HG03095 (cell line): ENCODE data around the gene IGF2R.
"Not testable (repeated sequence)": the region's sequence is repeated elsewhere in the genome, so short reads cannot be mapped to it uniquely, and the experiment has no call there.

ENCODE experiments used
- ATAC-seq: cut with Tn5 transposase; IDR thresholded peaks from one replicate; pipeline ENCODE4 v1.9.1; 2021; ENCODE audit warnings: moderate library complexity; ENCODE audit not compliant: unreplicated experiment

The IGF2R gene

GRCh38 chr6:159948199-159948598 is 20.7 kb upstream of the IGF2R start:
- no peak for ATAC-seq

GRCh38 chr6:159951772-159952171 is 17.1 kb upstream of the IGF2R start:
- ATAC-seq, result no peak

- no peak for ATAC-seq
These were observed 16.4 kb upstream of the IGF2R start for GRCh38 chr6:159952289-159953005.

GRCh38 chr6:159953091-159953601 is 15.7 kb upstream of the IGF2R start:
- no peak for ATAC-seq

- no peak for ATAC-seq
These were observed 12.9 kb upstream of the IGF2R start for GRCh38 chr6:159955945-159956361.

- ATAC-seq, result no peak
These were observed 11.7 kb upstream of the IGF2R start for GRCh38 chr6:159957071-159957673.

- ATAC-seq, result no peak
These were observed 9.5 kb upstream of the IGF2R start for GRCh38 chr6:159959165-159959975.

- ATAC-seq, result no peak
These were observed 8.9 kb upstream of the IGF2R start for GRCh38 chr6:159959976-159960384.

GRCh38 chr6:159960485-159960884 is 8.4 kb upstream of the IGF2R start:
- no peak for ATAC-seq

- ATAC-seq, result no peak
These were observed 7.4 kb upstream of the IGF2R start for GRCh38 chr6:159961528-159961927.

GRCh38 chr6:159963111-159963510 is 5.8 kb upstream of the IGF2R start:
- ATAC-seq, result no peak

GRCh38 chr6:159964046-159964445 is 4.8 kb upstream of the IGF2R start:
- ATAC-seq, result no peak

GRCh38 chr6:159966339-159966738 is 2.5 kb upstream of the IGF2R start:
- ATAC-seq, result no peak

GRCh38 chr6:159966981-159967380 is 1.9 kb upstream of the IGF2R start:
- no peak for ATAC-seq

GRCh38 chr6:159967621-159968020 is 1.3 kb upstream of the IGF2R start:
- not testable (repeated sequence) for ATAC-seq

GRCh38 chr6:159969204-159969912 is 476 bp downstream of the IGF2R start:
- peak; percentile 31 for ATAC-seq

GRCh38 chr6:159969921-159970320 is 1.0 kb downstream of the IGF2R start:
- peak; percentile 28 for ATAC-seq

GRCh38 chr6:159970659-159971063 is 1.8 kb downstream of the IGF2R start:
- no peak for ATAC-seq

- ATAC-seq, result no peak
These were observed 2.7 kb downstream of the IGF2R start for GRCh38 chr6:159971341-159972178.
